GM15510 (cell line): Measurements from ENCODE around the gene VDR.

Source experiments
- POLR2A ChIP-seq: IDR thresholded peaks from 3 replicates; pipeline ENCODE4 v1.6.1; 2011; ENCODE audit warnings: borderline replicate concordance; ENCODE audit not compliant: insufficient read length; ENCODE audit errors: extremely low read depth

The VDR gene

GRCh38 chr12:47839214-47839876, 65.4 kb downstream of the VDR start:
- TF ChIP-seq POLR2A = no peak

GRCh38 chr12:47838286-47838931, 66.4 kb downstream of the VDR start:
- no peak for TF ChIP-seq POLR2A

- TF ChIP-seq POLR2A = no peak
Measured at GRCh38 chr12:47837190-47838171, 67.3 kb downstream of the VDR start.

GRCh38 chr12:47835831-47836155, 69.0 kb downstream of the VDR start:
- TF ChIP-seq POLR2A = no peak

GRCh38 chr12:47835006-47835830, 69.6 kb downstream of the VDR start:
- TF ChIP-seq POLR2A = no peak

GRCh38 chr12:47834199-47834903, 70.4 kb downstream of the VDR start:
- no peak for TF ChIP-seq POLR2A

- TF ChIP-seq POLR2A = no peak
Measured at GRCh38 chr12:47833591-47834012, 71.2 kb downstream of the VDR start.

- no peak for TF ChIP-seq POLR2A
Measured at GRCh38 chr12:47832263-47832933, 72.4 kb downstream of the VDR start.

GRCh38 chr12:47829584-47829983, 75.2 kb downstream of the VDR start:
- no peak for TF ChIP-seq POLR2A

GRCh38 chr12:47828976-47829482, 75.8 kb downstream of the VDR start:
- no peak for TF ChIP-seq POLR2A

- no peak for TF ChIP-seq POLR2A
Measured at GRCh38 chr12:47828008-47828975, 76.5 kb downstream of the VDR start.

GRCh38 chr12:47825173-47825639, 79.6 kb downstream of the VDR start:
- TF ChIP-seq POLR2A = no peak
